H9 (cell line): ENCODE measurements around the gene GLT1D1. TPM values are rescaled to one million over a fixed set of nuclear protein-coding genes. Genes with fewer than 3 reads are reported as not detected.
A peak's percentile ranks its signal among the peaks of the same experiment; 100 is the strongest.

Experiments
- DNase-seq: peaks from one replicate; pipeline ENCODE4 v3.0.0-alpha.2; 2017
- H2AFZ ChIP-seq: one replicate; pipeline ENCODE4 v1.6.1; 2013; ENCODE audit warnings: mild to moderate bottlenecking, low read length, control low read depth, moderate library complexity
- H2AK5ac ChIP-seq: 2 replicates; pipeline ENCODE4 v1.6.1; 2013; ENCODE audit warnings: low read length, control low read depth, mixed read lengths; ENCODE audit not compliant: insufficient read length
- H2BK120ac ChIP-seq: one replicate; pipeline ENCODE4 v1.6.1; 2013; ENCODE audit warnings: low read depth, mild to moderate bottlenecking, low read length, control low read depth, inconsistent platforms; ENCODE audit not compliant: poor library complexity, severe bottlenecking
- H2BK12ac ChIP-seq: 2 replicates; pipeline ENCODE4 v1.6.1; 2013; ENCODE audit warnings: low read length, control low read depth, mixed read lengths, low read depth; ENCODE audit not compliant: insufficient read length
- H2BK15ac ChIP-seq: 2 replicates; pipeline ENCODE4 v1.6.1; 2013; ENCODE audit warnings: low read depth, low read length, control low read depth
- H2BK20ac ChIP-seq: one replicate; pipeline ENCODE4 v1.6.1; 2013; ENCODE audit warnings: low read depth, mild to moderate bottlenecking, low read length, control low read depth, inconsistent platforms; ENCODE audit not compliant: poor library complexity, severe bottlenecking
- H2BK5ac ChIP-seq: 2 replicates; pipeline ENCODE4 v1.6.1; 2013; ENCODE audit warnings: low read length, control low read depth, mixed read lengths; ENCODE audit not compliant: insufficient read length
- H3K14ac ChIP-seq: 2 replicates; pipeline ENCODE4 v1.6.1; 2013; ENCODE audit warnings: low read length, control low read depth; ENCODE audit not compliant: insufficient read depth
- H3K18ac ChIP-seq: 2 replicates; pipeline ENCODE4 v1.6.1; 2013; ENCODE audit warnings: low read depth, mild to moderate bottlenecking, mixed read lengths, low read length, control low read depth; ENCODE audit not compliant: insufficient read length
- H3K23ac ChIP-seq: 2 replicates; pipeline ENCODE4 v1.6.1; 2013; ENCODE audit warnings: low read length, control low read depth, mixed read lengths, low read depth; ENCODE audit not compliant: insufficient read length
- H3K23me2 ChIP-seq: 2 replicates; pipeline ENCODE4 v1.6.1; 2013; ENCODE audit warnings: low read depth, mild to moderate bottlenecking, mixed read lengths, low read length, control low read depth; ENCODE audit not compliant: insufficient read length, poor library complexity, severe bottlenecking
- H3K27ac ChIP-seq: 2 replicates; pipeline ENCODE4 v1.5.1; 2013; ENCODE audit warnings: low read length, control low read depth, mixed read lengths, low read depth; ENCODE audit not compliant: insufficient read length
- H3K27me3 ChIP-seq: 2 replicates; pipeline ENCODE4 v1.6.1; 2013; ENCODE audit warnings: low read length, control low read depth, inconsistent platforms; ENCODE audit not compliant: insufficient read depth
- H3K4ac ChIP-seq: 2 replicates; pipeline ENCODE4 v1.6.1; 2013; ENCODE audit warnings: low read depth, mild to moderate bottlenecking, control low read depth, inconsistent platforms, low read length, moderate library complexity
- H3K4me1 ChIP-seq: 2 replicates; pipeline ENCODE4 v1.6.1; 2013; ENCODE audit warnings: low read length, control low read depth, inconsistent platforms; ENCODE audit not compliant: insufficient read depth
- H3K4me2 ChIP-seq: 2 replicates; pipeline ENCODE4 v1.6.1; 2013; ENCODE audit warnings: low read length, control low read depth, mixed read lengths; ENCODE audit not compliant: insufficient read length, insufficient read depth
- H3K56ac ChIP-seq: 2 replicates; pipeline ENCODE4 v1.6.1; 2013; ENCODE audit warnings: low read depth, mild to moderate bottlenecking, mixed read lengths, low read length, control low read depth; ENCODE audit not compliant: insufficient read length
- H3K79me1 ChIP-seq: 2 replicates; pipeline ENCODE4 v1.6.1; 2013; ENCODE audit warnings: low read depth, mild to moderate bottlenecking, moderate library complexity, low read length, control low read depth, inconsistent platforms; ENCODE audit not compliant: insufficient read depth, poor library complexity, severe bottlenecking
- H3K79me2 ChIP-seq: 2 replicates; pipeline ENCODE4 v1.6.1; 2013; ENCODE audit warnings: low read length, control low read depth, inconsistent platforms; ENCODE audit not compliant: insufficient read depth
- H3K9ac ChIP-seq: 2 replicates; pipeline ENCODE4 v1.6.1; 2013; ENCODE audit warnings: low read length, control low read depth, mixed read lengths; ENCODE audit not compliant: insufficient read length; ENCODE audit errors: extremely low read depth
- H3K9me3 ChIP-seq: one replicate; pipeline ENCODE4 v1.6.1; 2013; ENCODE audit warnings: low read depth, low read length, inconsistent platforms; ENCODE audit not compliant: control insufficient read depth
- H3T11ph ChIP-seq: one replicate; pipeline ENCODE4 v1.6.1; 2013; ENCODE audit warnings: mild to moderate bottlenecking, low read length, control low read depth, inconsistent platforms
- H4K20me1 ChIP-seq: one replicate; pipeline ENCODE4 v1.6.1; 2013; ENCODE audit not compliant: control insufficient read depth, insufficient read length, insufficient read depth
- H4K5ac ChIP-seq: 2 replicates; pipeline ENCODE4 v1.6.1; 2013; ENCODE audit warnings: low read depth, mild to moderate bottlenecking, mixed read lengths, low read length, control low read depth; ENCODE audit not compliant: insufficient read length
- H4K8ac ChIP-seq: replicated peaks from 2 replicates; pipeline ENCODE4 v1.6.1; 2013; ENCODE audit warnings: low read length, control low read depth, mixed read lengths, low read depth; ENCODE audit not compliant: insufficient read length
- H4K91ac ChIP-seq: 2 replicates; pipeline ENCODE4 v1.6.1; 2013; ENCODE audit warnings: low read depth, mild to moderate bottlenecking, moderate library complexity, mixed read lengths, low read length, control low read depth; ENCODE audit not compliant: insufficient read length
- H3K27ac Mint-ChIP-seq, 3 experiments: 2 replicates in 2 of 3; 3 replicates in 1 of 3; pipeline ENCODE4 v1.8.0; 2020 to 2021; ENCODE audit warnings: mixed read lengths in 3 of 3, mild to moderate bottlenecking in 1 of 3, moderate library complexity in 1 of 3
- H3K27me3 Mint-ChIP-seq: 2 replicates; pipeline ENCODE4 v1.8.0; 2021; ENCODE audit warnings: low read depth, mild to moderate bottlenecking, moderate library complexity, mixed read lengths
- H3K36me3 Mint-ChIP-seq, 3 experiments: 2 replicates in 2 of 3; 3 replicates in 1 of 3; pipeline ENCODE4 v1.8.0; 2020 to 2021; ENCODE audit warnings: low read depth in 3 of 3, mixed read lengths in 3 of 3; ENCODE audit not compliant: insufficient read depth in 1 of 3
- H3K4me1 Mint-ChIP-seq, 2 experiments: 2 replicates each; pipeline ENCODE4 v1.8.0; 2020; ENCODE audit warnings: mixed read lengths in 2 of 2
- H3K4me3 Mint-ChIP-seq, 2 experiments: 2 replicates in 1 of 2; 3 replicates in 1 of 2; pipeline ENCODE4 v1.8.0; 2020 to 2021; ENCODE audit warnings: mild to moderate bottlenecking in 2 of 2, mixed read lengths in 2 of 2, moderate library complexity in 1 of 2
- H3K9me3 Mint-ChIP-seq, 2 experiments: 2 replicates in 1 of 2; 3 replicates in 1 of 2; pipeline ENCODE4 v1.8.0; 2020; ENCODE audit warnings: mild to moderate bottlenecking in 2 of 2, mixed read lengths in 2 of 2, moderate library complexity in 1 of 2
- CTCF ChIP-seq: fragments of 200-600 bp; sonication (generic); conservative IDR thresholded peaks from 3 replicates; pipeline ENCODE4 v1.8.0; 2021; ENCODE audit warnings: antibody characterized with exemption, mild to moderate bottlenecking
- WGBS: extraction: QIAGEN DNeasy Blood & Tissue Kit; methylation state at CpG from one replicate; pipeline ENCODE4 v1.1.7; 2013; ENCODE audit warnings: missing lambda C conversion rate, low lambda C conversion rate, mixed read lengths; ENCODE audit not compliant: insufficient read length; ENCODE audit errors: extremely low coverage; 5-methylcytosine and 5-hydroxymethylcytosine counted together
- total RNA-seq: library from RNA; stranded (reverse); gene quantifications from 2 replicates; pipeline ENCODE4 v1.2.1, GENCODE V29; 2021

Gene GLT1D1
- total RNA-seq, 1 experiment from 2014 or later = 7.0 TPM

GRCh38 chr12:128872303-128872702, 19.0 kb downstream of the GLT1D1 start:
- H2BK5ac ChIP-seq = no peak overlapping the region
- no peaks in the 10 kb centered on the region for H3K79me2 ChIP-seq
- no peaks in the 10 kb centered on the region for H3K4me1 Mint-ChIP-seq
- H2BK15ac ChIP-seq = no peak overlapping the region
- H3K27ac Mint-ChIP-seq = no peak overlapping the region
- no CpG with 5 or more reads among the region's 5 CpGs for WGBS
- H3K4me3 Mint-ChIP-seq = no peak overlapping the region
- H2AK5ac ChIP-seq = no peak overlapping the region
- H4K20me1 ChIP-seq = no peaks in the 10 kb centered on the region
- H2BK20ac ChIP-seq = no peak overlapping the region
- peaks cover 16 to 22% (median 19%) of the 10 kb centered on the region in 3 experiments for H3K36me3 Mint-ChIP-seq
- no peak overlapping the region for H4K8ac ChIP-seq
- H3K9me3 ChIP-seq = peaks cover 15% of the 10 kb centered on the region
- H3K27me3 Mint-ChIP-seq = peaks cover 2% of the 10 kb centered on the region
- H3K23me2 ChIP-seq = no peaks in the 10 kb centered on the region
- H3K14ac ChIP-seq = 0 out of 2 replicates have a peak overlapping the region, but pooled peaks have one; percentile 8
- no peak overlapping the region for H3K56ac ChIP-seq
- no peak overlapping the region for H3K4me2 ChIP-seq
- H4K5ac ChIP-seq = no peak overlapping the region
- DNase-seq = no peak
- H3K4ac ChIP-seq = no peak overlapping the region
- no peak overlapping the region for H3T11ph ChIP-seq
- no peak overlapping the region for H2BK12ac ChIP-seq
- no peak overlapping the region for H3K9ac ChIP-seq
- H3K4me1 ChIP-seq = no peaks in the 10 kb centered on the region
- no peak overlapping the region for H2AFZ ChIP-seq
- H3K27me3 ChIP-seq = no peaks in the 10 kb centered on the region
- H3K18ac ChIP-seq = no peak overlapping the region
- H3K23ac ChIP-seq = no peak overlapping the region
- H2BK120ac ChIP-seq = no peak overlapping the region
- peaks cover 23 to 25% of the 10 kb centered on the region in 2 experiments for H3K9me3 Mint-ChIP-seq
- no peak overlapping the region for H3K27ac ChIP-seq
- TF ChIP-seq CTCF = no peak
- H4K91ac ChIP-seq = no peak overlapping the region
- no peaks in the 10 kb centered on the region for H3K79me1 ChIP-seq
